ENCODE data around the gene SLC4A5. TPM values are rescaled to one million over a fixed set of nuclear protein-coding genes. Genes with fewer than 3 reads are reported as not detected.

SLC4A5 gene
- total and polyA plus RNA-seq, 10 donors: 0.45 to 9.7 (median 3.1) TPM

GRCh38 chr2:74198461-74199274 is 144.5 kb downstream of the SLC4A5 start, which contains the start of gene MTHFD2:
MTHFD2 (plus strand) TSS chr2:74198615; CDS start chr2:74198642, 27 bp downstream.
- H3K4me1 ChIP-seq: peaks cover 16 to 51% (median 38%) of the 10 kb centered on the region in 6 donors
- intact Hi-C loops (cut with DNase I; ENCODE audit: low total_unique reads): no loop called here
- no peaks in the 10 kb centered on the region for H3K27me3 ChIP-seq (replicated peaks in 1 of 7)
- peak; percentile 98 for DNase-seq
- TF ChIP-seq POLR2AphosphoS5 (IDR thresholded peaks at IDR 0.05) (peak; percentile 93 to 98 (median 97)), CTCF (IDR thresholded peaks at IDR 0.05 in 8 of 11, conservative IDR thresholded peaks at IDR 0.05 in 3 of 11) (peak; percentile 74 to 93 (median 89)), POLR2A (IDR thresholded peaks at IDR 0.05) (peak; percentile 59 to 71 (median 67))
- peak within 1 kb of the TSS; percentile 94 to 98 (median 96) for H3K27ac ChIP-seq
- H3K4me3 ChIP-seq: peak within 1 kb of the TSS; percentile 81 to 90 (median 87)
- H3K36me3 ChIP-seq: peaks cover 0 to 14% (median 0%) of the 10 kb centered on the region in 6 donors
- WGBS, 5 donors: 0 to 1% (median 0%) methylated on average over 34 to 96 of the region's 96 CpGs
- no peaks in the 10 kb centered on the region for H3K9me3 ChIP-seq

DNA sequence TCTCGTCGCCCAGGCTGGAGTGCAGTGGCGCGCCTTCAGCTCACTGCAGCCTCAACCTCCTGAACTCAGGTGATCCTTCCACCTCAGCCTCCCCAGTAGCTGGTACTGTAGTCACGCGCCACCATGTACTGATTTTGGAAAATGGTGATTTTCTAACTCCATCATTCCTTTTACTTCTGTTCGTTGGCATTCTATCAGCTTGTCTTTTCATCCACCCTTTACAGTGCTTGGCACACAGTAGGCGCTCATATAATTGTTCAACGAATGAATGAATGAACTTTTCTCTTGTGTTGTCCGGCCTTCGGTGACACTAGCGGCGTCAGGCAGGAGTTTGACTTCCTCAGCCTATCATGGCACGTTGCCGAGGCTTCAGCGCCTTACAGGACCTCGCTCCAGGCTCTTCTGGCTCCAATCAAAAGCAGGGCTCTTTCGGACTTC is 145.2 kb downstream of the SLC4A5 start:
- Histone ChIP-seq H3K27ac (peak overlapping the region; percentile 94 to 98 (median 96)), H3K4me3 (peak overlapping the region; percentile 81 to 90 (median 87)), H3K36me3 (peaks cover 0 to 9% (median 0%) of the 10 kb centered on the region in 6 donors), H3K9me3 (no peaks in the 10 kb centered on the region), H3K27me3 (replicated peaks in 1 of 7) (no peaks in the 10 kb centered on the region), H3K4me1 (peaks cover 16 to 47% (median 36%) of the 10 kb centered on the region in 6 donors)
- 36 to 39% (median 37%) methylated on average over 17 to 18 of the region's 18 CpGs for WGBS, 5 donors
- DNase-seq: no peak
- no peak for TF ChIP-seq POLR2A (IDR thresholded peaks at IDR 0.05)
- TF ChIP-seq CTCF (IDR thresholded peaks at IDR 0.05 in 8 of 11, conservative IDR thresholded peaks at IDR 0.05 in 3 of 11): no peak
- TF ChIP-seq POLR2AphosphoS5 (IDR thresholded peaks at IDR 0.05): no peak
- intact Hi-C loops (cut with DNase I; ENCODE audit: low total_unique reads): no loop called here

GRCh38 chr2:74197049-74197448 is 146.2 kb downstream of the SLC4A5 start:
- Histone ChIP-seq H3K4me3 (no peak overlapping the region), H3K27ac (no peak overlapping the region), H3K27me3 (replicated peaks in 1 of 7) (no peaks in the 10 kb centered on the region), H3K36me3 (no peaks in the 10 kb centered on the region), H3K4me1 (peaks cover 16 to 37% (median 32%) of the 10 kb centered on the region in 6 donors), H3K9me3 (no peaks in the 10 kb centered on the region)
- TF ChIP-seq POLR2AphosphoS5 (IDR thresholded peaks at IDR 0.05): no peak
- no peak for TF ChIP-seq CTCF (IDR thresholded peaks at IDR 0.05 in 8 of 11, conservative IDR thresholded peaks at IDR 0.05 in 3 of 11)
- TF ChIP-seq POLR2A (IDR thresholded peaks at IDR 0.05): no peak
- intact Hi-C loops (cut with DNase I; ENCODE audit: low total_unique reads): no loop called here
- WGBS, 5 donors: 70 to 83% (median 74%) methylated on average over 4 of the region's 4 CpGs
- DNase-seq: no peak

DNA sequence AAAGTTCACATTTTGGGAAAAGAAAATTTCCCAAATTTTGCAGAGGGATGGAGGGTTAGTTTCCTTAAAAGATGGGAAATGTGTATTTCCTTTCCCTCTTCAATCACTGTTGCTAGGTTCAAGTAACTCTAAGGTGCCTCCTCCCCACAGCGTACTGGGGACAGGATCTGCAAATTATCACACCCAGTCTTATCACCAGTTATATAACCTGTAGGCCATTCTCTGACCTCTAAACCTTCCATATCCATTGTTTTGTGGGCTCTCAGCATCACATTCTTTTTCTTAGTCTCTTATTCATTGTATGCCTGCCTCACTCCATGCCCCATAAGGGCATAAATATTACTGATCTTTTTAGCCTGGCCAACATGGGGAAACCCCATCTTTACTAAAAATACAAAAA is 148.4 kb downstream of the SLC4A5 start:
- 71 to 95% (median 84%) methylated on average over 1 of the region's 1 CpG for WGBS, 5 donors
- no peak for TF ChIP-seq CTCF (IDR thresholded peaks at IDR 0.05 in 8 of 11, conservative IDR thresholded peaks at IDR 0.05 in 3 of 11)
- no peak for TF ChIP-seq POLR2AphosphoS5 (IDR thresholded peaks at IDR 0.05)
- no peak for TF ChIP-seq POLR2A (IDR thresholded peaks at IDR 0.05)
- Histone ChIP-seq H3K4me1 (peaks cover 8 to 14% (median 13%) of the 10 kb centered on the region in 6 donors), H3K27ac (no peak overlapping the region), H3K9me3 (no peaks in the 10 kb centered on the region), H3K36me3 (no peaks in the 10 kb centered on the region), H3K27me3 (replicated peaks in 1 of 7) (no peaks in the 10 kb centered on the region), H3K4me3 (no peak overlapping the region)
- DNase-seq: no peak
- intact Hi-C loops (cut with DNase I; ENCODE audit: low total_unique reads): no loop called here
